SU-DHL-6 (cell line): ENCODE measurements around the gene NEU1.

Source experiments
- H2AFZ ChIP-seq: fragments of 200-600 bp; sonication (generic); 2 replicates; pipeline ENCODE4 v1.6.1; 2014; ENCODE audit warnings: low read depth, mild to moderate bottlenecking, moderate library complexity, mixed read lengths, antibody characterized with exemption, low read length; ENCODE audit not compliant: severe bottlenecking
- H3F3A ChIP-seq: fragments of 200-600 bp; shearing (Covaris generic); 2 replicates; pipeline ENCODE4 v1.6.0; 2016; ENCODE audit warnings: antibody characterized with exemption, mild to moderate bottlenecking; ENCODE audit not compliant: insufficient read depth
- H3K27ac ChIP-seq: fragments of 200-600 bp; sonication (generic); 2 replicates; pipeline ENCODE4 v1.5.1; 2016; ENCODE audit warnings: low read depth, mild to moderate bottlenecking, low read length, moderate library complexity, mixed read lengths
- H3K27me3 ChIP-seq: fragments of 200-600 bp; sonication (generic), shearing (Covaris generic); 2 replicates; pipeline ENCODE4 v1.6.0; 2014; ENCODE audit warnings: mild to moderate bottlenecking, low read length
- H3K36me3 ChIP-seq: fragments of 200-600 bp; sonication (generic); 2 replicates; pipeline ENCODE4 v1.6.1; 2014; ENCODE audit warnings: mild to moderate bottlenecking, low read length, mixed read lengths
- H3K4me2 ChIP-seq: fragments of 300-600, 200-600 bp; shearing (Covaris generic), sonication (generic); 2 replicates; pipeline ENCODE4 v1.6.0; 2014; ENCODE audit warnings: low read length, low read depth, mild to moderate bottlenecking; ENCODE audit not compliant: poor library complexity, severe bottlenecking
- H3K4me3 ChIP-seq: fragments of 200-600 bp; sonication (generic); 2 replicates; pipeline ENCODE4 v1.5.1; 2014; ENCODE audit warnings: antibody characterized with exemption, low read length, mild to moderate bottlenecking, mixed read lengths; ENCODE audit not compliant: insufficient read depth, poor library complexity, severe bottlenecking
- H3K79me2 ChIP-seq: fragments of 200-600 bp; sonication (generic); 2 replicates; pipeline ENCODE4 v1.6.1; 2014; ENCODE audit warnings: mild to moderate bottlenecking, low read length, moderate library complexity; ENCODE audit not compliant: insufficient read depth
- H3K9ac ChIP-seq: fragments of 200-600 bp; sonication (generic); 2 replicates; pipeline ENCODE4 v1.7.0; 2014; ENCODE audit warnings: mild to moderate bottlenecking, low read length
- H3K9me2 ChIP-seq: fragments of 200-600 bp; sonication (generic); replicated peaks from 2 replicates; pipeline ENCODE4 v1.6.1; 2014; ENCODE audit warnings: low read length; ENCODE audit not compliant: insufficient read depth
- H3K9me3 ChIP-seq: fragments of 200-600 bp; sonication (generic); 2 replicates; pipeline ENCODE4 v1.6.1; 2014; ENCODE audit warnings: low read length, mixed read lengths; ENCODE audit not compliant: insufficient read depth
- H4K20me1 ChIP-seq: fragments of 200-600 bp; sonication (generic); 2 replicates; pipeline ENCODE4 v1.6.1; 2014; ENCODE audit warnings: low read depth, mild to moderate bottlenecking, antibody characterized with exemption, low read length, moderate library complexity, mixed read lengths
- EZH2phosphoT487 ChIP-seq: fragments of 200-600 bp; sonication (generic), shearing (Covaris generic); conservative IDR thresholded peaks from 2 replicates; pipeline ENCODE4 v1.6.1; 2018; ENCODE audit warnings: mild to moderate bottlenecking, antibody characterized with exemption, low read length, moderate library complexity, mixed read lengths
- TF ChIP-seq, protein P1 (sequence below): fragments of 200-600 bp; sonication (generic); IDR thresholded peaks from one replicate; pipeline ENCODE4 v1.5.1; 2017; ENCODE audit warnings: antibody characterized with exemption, mild to moderate bottlenecking, low read length, moderate library complexity; ENCODE audit not compliant: insufficient read depth, poor library complexity, severe bottlenecking

The NEU1 gene

GRCh38 chr6:31892821-31893220 is 30.2 kb upstream of the NEU1 start:
- no peak overlapping the region for H3K4me2 ChIP-seq
- H3K4me3 ChIP-seq = no peak overlapping the region
- no peak for TF ChIP-seq EZH2phosphoT487
- TF ChIP-seq, protein P1, sequence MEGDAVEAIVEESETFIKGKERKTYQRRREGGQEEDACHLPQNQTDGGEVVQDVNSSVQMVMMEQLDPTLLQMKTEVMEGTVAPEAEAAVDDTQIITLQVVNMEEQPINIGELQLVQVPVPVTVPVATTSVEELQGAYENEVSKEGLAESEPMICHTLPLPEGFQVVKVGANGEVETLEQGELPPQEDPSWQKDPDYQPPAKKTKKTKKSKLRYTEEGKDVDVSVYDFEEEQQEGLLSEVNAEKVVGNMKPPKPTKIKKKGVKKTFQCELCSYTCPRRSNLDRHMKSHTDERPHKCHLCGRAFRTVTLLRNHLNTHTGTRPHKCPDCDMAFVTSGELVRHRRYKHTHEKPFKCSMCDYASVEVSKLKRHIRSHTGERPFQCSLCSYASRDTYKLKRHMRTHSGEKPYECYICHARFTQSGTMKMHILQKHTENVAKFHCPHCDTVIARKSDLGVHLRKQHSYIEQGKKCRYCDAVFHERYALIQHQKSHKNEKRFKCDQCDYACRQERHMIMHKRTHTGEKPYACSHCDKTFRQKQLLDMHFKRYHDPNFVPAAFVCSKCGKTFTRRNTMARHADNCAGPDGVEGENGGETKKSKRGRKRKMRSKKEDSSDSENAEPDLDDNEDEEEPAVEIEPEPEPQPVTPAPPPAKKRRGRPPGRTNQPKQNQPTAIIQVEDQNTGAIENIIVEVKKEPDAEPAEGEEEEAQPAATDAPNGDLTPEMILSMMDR = no peak
- no peak overlapping the region for H2AFZ ChIP-seq
- H3K9ac ChIP-seq = no peak overlapping the region
- peaks cover 32% of the 10 kb centered on the region for H3K36me3 ChIP-seq
- H3K79me2 ChIP-seq = peaks cover 4% of the 10 kb centered on the region; the same call in 1 of the 2 replicates
- H3F3A ChIP-seq = peaks cover 26% of the 10 kb centered on the region
- no peaks in the 10 kb centered on the region for H3K9me3 ChIP-seq
- H3K27me3 ChIP-seq = no peaks in the 10 kb centered on the region
- no peaks in the 10 kb centered on the region for H3K9me2 ChIP-seq
- H4K20me1 ChIP-seq = no peaks in the 10 kb centered on the region
- no peak overlapping the region for H3K27ac ChIP-seq

DNA sequence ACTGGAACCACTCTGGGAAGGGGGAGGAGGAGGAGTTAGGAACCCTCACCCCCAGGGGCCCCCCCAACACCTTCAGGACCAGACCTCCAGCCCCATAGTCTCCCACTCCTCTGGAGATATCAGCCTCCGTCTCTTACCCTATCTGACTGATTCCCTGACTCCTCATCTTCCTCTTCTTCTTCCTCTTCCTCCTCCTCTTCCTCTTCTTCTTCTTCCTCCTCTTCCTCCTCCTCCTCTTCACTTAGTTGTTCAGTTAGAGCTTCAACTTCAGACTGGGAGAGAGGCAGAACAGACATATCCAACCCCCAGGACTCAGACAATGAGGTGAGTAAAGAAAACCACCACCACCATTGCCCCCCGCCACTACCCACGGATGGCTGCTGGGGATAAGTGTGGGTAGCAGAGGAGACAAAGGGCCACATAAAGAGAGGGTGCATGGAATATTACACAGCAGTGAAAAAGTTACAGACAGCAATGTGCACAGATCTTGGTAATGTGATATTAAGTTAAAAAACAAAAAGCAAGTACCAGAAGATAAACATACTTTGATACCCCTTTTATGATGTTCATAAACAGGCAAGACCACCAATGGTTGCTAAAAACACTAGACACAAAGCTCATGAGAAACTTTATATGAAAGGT is 26.8 kb upstream of the NEU1 start:
- H3F3A ChIP-seq = peaks cover 6% of the 10 kb centered on the region; the same call in 1 of the 2 replicates
- H3K4me3 ChIP-seq = no peak overlapping the region
- H3K9me3 ChIP-seq = no peaks in the 10 kb centered on the region
- H3K27me3 ChIP-seq = no peaks in the 10 kb centered on the region
- no peak overlapping the region for H3K9ac ChIP-seq
- no peak overlapping the region for H3K4me2 ChIP-seq
- peaks cover 17% of the 10 kb centered on the region; the same call in 1 of the 2 replicates for H3K36me3 ChIP-seq
- H2AFZ ChIP-seq = no peak overlapping the region
- no peaks in the 10 kb centered on the region for H4K20me1 ChIP-seq
- H3K79me2 ChIP-seq = no peaks in the 10 kb centered on the region
- H3K27ac ChIP-seq = no peak overlapping the region
- no peaks in the 10 kb centered on the region for H3K9me2 ChIP-seq
- TF ChIP-seq, protein P1 = no peak
- no peak for TF ChIP-seq EZH2phosphoT487

GRCh38 chr6:31888276-31889258 is 25.9 kb upstream of the NEU1 start:
- Histone ChIP-seq H3F3A (peaks cover 6% of the 10 kb centered on the region; the same call in 1 of the 2 replicates), H3K4me3 (no peak overlapping the region), H3K9me2 (no peaks in the 10 kb centered on the region), H2AFZ (no peak overlapping the region), H3K27ac (no peak overlapping the region), H3K9ac (no peak overlapping the region), H3K79me2 (no peaks in the 10 kb centered on the region), H3K9me3 (no peaks in the 10 kb centered on the region), H3K36me3 (peaks cover 17% of the 10 kb centered on the region; the same call in 1 of the 2 replicates), H4K20me1 (no peaks in the 10 kb centered on the region), H3K4me2 (no peak overlapping the region), H3K27me3 (no peaks in the 10 kb centered on the region)
- TF ChIP-seq, protein P1 = peak; percentile 100
- no peak for TF ChIP-seq EZH2phosphoT487
